Umbilical cord (tissue), 2 donors: ENCODE results near the gene ARID1B. TPM values are rescaled to one million over a fixed set of nuclear protein-coding genes. Genes with fewer than 3 reads are reported as not detected.

Experiments
- DNase-seq: peaks from one replicate; pipeline ENCODE4 v3.0.0-alpha.2; 2015; ENCODE audit warnings: low spot score
- total RNA-seq: library from RNA; depleted of rRNA; stranded (reverse); fragments of >200 nt; gene quantifications from one replicate; pipeline ENCODE4 v1.2.3, GENCODE V29; 2014; ENCODE audit warnings: low replicate concordance; ENCODE audit not compliant: insufficient read depth

The ARID1B gene
- total RNA-seq, result 102 TPM

- peak; percentile 89 for DNase-seq
Measured at GRCh38 chr6:156776840-156777576, at the start of gene ARID1B. Gene ARID1B, plus strand, starts transcription at chr6:156777378. Its CDS starts 303 bp downstream, at chr6:156777681.

- no peak for DNase-seq
Measured at GRCh38 chr6:156727715-156728385, 49.3 kb upstream of the ARID1B start.

- DNase-seq, result no peak
Measured at GRCh38 chr6:156729248-156729647, 47.9 kb upstream of the ARID1B start.

- DNase-seq, result no peak
Measured at GRCh38 chr6:156731396-156731795, 45.8 kb upstream of the ARID1B start.

- DNase-seq, result no peak
Measured at GRCh38 chr6:156735751-156736150, 41.4 kb upstream of the ARID1B start.

GRCh38 chr6:156740604-156741003 lies 36.6 kb upstream of the ARID1B start:
- no peak for DNase-seq

GRCh38 chr6:156741287-156742073 lies 35.7 kb upstream of the ARID1B start:
- DNase-seq, result no peak

- DNase-seq, result no peak
Measured at GRCh38 chr6:156747715-156748114, 29.5 kb upstream of the ARID1B start.

GRCh38 chr6:156748504-156748903 lies 28.7 kb upstream of the ARID1B start:
- DNase-seq, result no peak

- DNase-seq, result no peak
Measured at GRCh38 chr6:156752666-156753301, 24.4 kb upstream of the ARID1B start.

GRCh38 chr6:156756630-156757610 lies 20.3 kb upstream of the ARID1B start:
- no peak for DNase-seq

- DNase-seq, result no peak
Measured at GRCh38 chr6:156757849-156758248, 19.3 kb upstream of the ARID1B start.

GRCh38 chr6:156760377-156760776 lies 16.8 kb upstream of the ARID1B start:
- DNase-seq, result no peak

GRCh38 chr6:156762547-156762946 lies 14.6 kb upstream of the ARID1B start:
- no peak for DNase-seq

GRCh38 chr6:156765117-156765516 lies 12.1 kb upstream of the ARID1B start:
- DNase-seq, result no peak

GRCh38 chr6:156767603-156768467 lies 9.3 kb upstream of the ARID1B start:
- no peak for DNase-seq

- no peak for DNase-seq
Measured at GRCh38 chr6:156771047-156771446, 6.1 kb upstream of the ARID1B start.

- DNase-seq, result no peak
Measured at GRCh38 chr6:156771761-156772160, 5.4 kb upstream of the ARID1B start.

- no peak for DNase-seq
Measured at GRCh38 chr6:156773476-156773875, 3.7 kb upstream of the ARID1B start.
